ENCODE data around the gene SMC2. TPM values are rescaled to one million over a fixed set of nuclear protein-coding genes. Genes with fewer than 3 reads are reported as not detected.
A peak's percentile ranks its signal among the peaks of the same experiment; 100 is the strongest.

The SMC2 gene
- 8.4 TPM for total RNA-seq
- long read RNA-seq, full-length matches to known transcripts, result 7 of 12 reads
- long read RNA-seq, partial matches to known transcripts, result 2 of 12 reads
- long read RNA-seq, other reads (novel, unspliced or antisense), result 3 of 12 reads

GRCh38 chr9:104093647-104094533 lies at the start of gene SMC2:
Gene SMC2, plus strand, starts transcription at chr9:104094309. Its CDS starts 1,076 bp downstream, at chr9:104095385.
- intact Hi-C loops (cut with DNase I), result loop anchor here (5.0 kb wide), 1 partner anchor 67 kb away; no protein-coding TSS in a partner anchor
- DNase-seq (peak; percentile 97), ATAC-seq (ENCODE audit: poor library complexity) (peak; percentile 97)

GRCh38 chr9:104068546-104068945 lies 25.6 kb upstream of the SMC2 start:
- intact Hi-C loops (cut with DNase I), result no loop called here
- ATAC-seq (ENCODE audit: poor library complexity) (no peak), DNase-seq (no peak)

GRCh38 chr9:104069288-104069687 lies 24.8 kb upstream of the SMC2 start:
- intact Hi-C loops (cut with DNase I), result no loop called here
- DNase-seq (no peak), ATAC-seq (ENCODE audit: poor library complexity) (no peak)

- no peak for ATAC-seq (ENCODE audit: poor library complexity)
- DNase-seq, result no peak
- intact Hi-C loops (cut with DNase I), result no loop called here
Measured at GRCh38 chr9:104071589-104071988, 22.5 kb upstream of the SMC2 start.

GRCh38 chr9:104073098-104073769 lies 20.9 kb upstream of the SMC2 start:
- DNase-seq (no peak), ATAC-seq (ENCODE audit: poor library complexity) (peak; percentile 84)
- intact Hi-C loops (cut with DNase I), result no loop called here

GRCh38 chr9:104073770-104074133 lies 20.4 kb upstream of the SMC2 start:
- DNase-seq (no peak), ATAC-seq (ENCODE audit: poor library complexity) (peak; percentile 76)
- intact Hi-C loops (cut with DNase I), result no loop called here

- ATAC-seq (ENCODE audit: poor library complexity), result peak; percentile 83
- intact Hi-C loops (cut with DNase I), result no loop called here
- DNase-seq, result no peak
Measured at GRCh38 chr9:104074876-104075275, 19.2 kb upstream of the SMC2 start.

- no peak for DNase-seq
- ATAC-seq (ENCODE audit: poor library complexity), result no peak
- intact Hi-C loops (cut with DNase I), result no loop called here
Measured at GRCh38 chr9:104075801-104076753, 18.0 kb upstream of the SMC2 start.

- ATAC-seq (ENCODE audit: poor library complexity) (no peak), DNase-seq (no peak)
- intact Hi-C loops (cut with DNase I), result no loop called here
Measured at GRCh38 chr9:104078596-104078995, 15.5 kb upstream of the SMC2 start.

GRCh38 chr9:104080983-104081382 lies 13.1 kb upstream of the SMC2 start:
- no peak for DNase-seq

GRCh38 chr9:104082168-104082567 lies 11.9 kb upstream of the SMC2 start:
- ATAC-seq (ENCODE audit: poor library complexity) (no peak), DNase-seq (no peak)
- intact Hi-C loops (cut with DNase I), result no loop called here

More at GRCh38 chr9:104080983-104081382, 13.1 kb upstream of the SMC2 start:
- intact Hi-C loops (cut with DNase I), result no loop called here
- no peak for ATAC-seq (ENCODE audit: poor library complexity)

- ATAC-seq (ENCODE audit: poor library complexity), result no peak
Measured at GRCh38 chr9:104085525-104085924, 8.6 kb upstream of the SMC2 start.

GRCh38 chr9:104087894-104088293 lies 6.2 kb upstream of the SMC2 start:
- ATAC-seq (ENCODE audit: poor library complexity), result no peak
- no peak for DNase-seq

More at GRCh38 chr9:104085525-104085924, 8.6 kb upstream of the SMC2 start:
- intact Hi-C loops (cut with DNase I), result no loop called here
- no peak for DNase-seq

GRCh38 chr9:104088416-104088815 lies 5.7 kb upstream of the SMC2 start:
- DNase-seq, result no peak
- ATAC-seq (ENCODE audit: poor library complexity), result no peak
- intact Hi-C loops (cut with DNase I), result no loop called here

More at GRCh38 chr9:104087894-104088293, 6.2 kb upstream of the SMC2 start:
- intact Hi-C loops (cut with DNase I), result no loop called here

- no peak for DNase-seq
- intact Hi-C loops (cut with DNase I), result loop anchor here (5.0 kb wide), 1 partner anchor 63 kb away; no protein-coding TSS in a partner anchor
- ATAC-seq (ENCODE audit: poor library complexity), result no peak
Measured at GRCh38 chr9:104090578-104090977, 3.5 kb upstream of the SMC2 start.

- intact Hi-C loops (cut with DNase I), result loop anchor here (5.0 kb wide), 1 partner anchor 64 kb away; no protein-coding TSS in a partner anchor
- DNase-seq (no peak), ATAC-seq (ENCODE audit: poor library complexity) (no peak)
Measured at GRCh38 chr9:104091116-104091515, 3.0 kb upstream of the SMC2 start.

GRCh38 chr9:104091708-104092107 lies 2.4 kb upstream of the SMC2 start:
- ATAC-seq (ENCODE audit: poor library complexity) (peak; percentile 53), DNase-seq (no peak)
- intact Hi-C loops (cut with DNase I), result loop anchor here (5.0 kb wide), 1 partner anchor 64 kb away; no protein-coding TSS in a partner anchor

- ATAC-seq (ENCODE audit: poor library complexity) (no peak), DNase-seq (no peak)
- intact Hi-C loops (cut with DNase I), result loop anchor here (5.0 kb wide), 1 partner anchor 65 kb away; no protein-coding TSS in a partner anchor
Measured at GRCh38 chr9:104092192-104092591, 1.9 kb upstream of the SMC2 start.

All from Right ventricle myocardium superior (tissue), 1 donor.